HG03139 (cell line): ENCODE data around the gene TNFRSF8.

Experiments used
- ATAC-seq: cut with Tn5 transposase; IDR thresholded peaks from one replicate; pipeline ENCODE4 v1.9.1; 2021; ENCODE audit not compliant: unreplicated experiment

The TNFRSF8 gene

GRCh38 chr1:12113433-12114339, 50.6 kb downstream of the TNFRSF8 start:
- ATAC-seq = no peak

- ATAC-seq = no peak
Observed at GRCh38 chr1:12114340-12114683, 51.2 kb downstream of the TNFRSF8 start.

- no peak for ATAC-seq
Observed at GRCh38 chr1:12114916-12115315, 51.8 kb downstream of the TNFRSF8 start.

GRCh38 chr1:12121212-12122003, 58.3 kb downstream of the TNFRSF8 start:
- no peak for ATAC-seq

- no peak for ATAC-seq
Observed at GRCh38 chr1:12123172-12123571, 60.1 kb downstream of the TNFRSF8 start.

GRCh38 chr1:12124693-12125421, 61.8 kb downstream of the TNFRSF8 start:
- no peak for ATAC-seq

- no peak for ATAC-seq
Observed at GRCh38 chr1:12125422-12126355, 62.6 kb downstream of the TNFRSF8 start.

- no peak for ATAC-seq
Observed at GRCh38 chr1:12126781-12127180, 63.7 kb downstream of the TNFRSF8 start.

- no peak for ATAC-seq
Observed at GRCh38 chr1:12127206-12127810, 64.2 kb downstream of the TNFRSF8 start.

GRCh38 chr1:12128120-12128519, 65.0 kb downstream of the TNFRSF8 start:
- no peak for ATAC-seq

- no peak for ATAC-seq
Observed at GRCh38 chr1:12129624-12130023, 66.5 kb downstream of the TNFRSF8 start.

GRCh38 chr1:12130466-12131130, 67.5 kb downstream of the TNFRSF8 start:
- ATAC-seq = no peak

GRCh38 chr1:12132078-12132477, 69.0 kb downstream of the TNFRSF8 start:
- no peak for ATAC-seq

- no peak for ATAC-seq
Observed at GRCh38 chr1:12134716-12135115, 71.6 kb downstream of the TNFRSF8 start.

GRCh38 chr1:12135612-12136011, 72.5 kb downstream of the TNFRSF8 start:
- ATAC-seq = no peak

GRCh38 chr1:12136916-12137610, 74.0 kb downstream of the TNFRSF8 start:
- no peak for ATAC-seq

GRCh38 chr1:12138196-12139168, 75.4 kb downstream of the TNFRSF8 start:
- ATAC-seq = no peak

GRCh38 chr1:12140016-12140415, 76.9 kb downstream of the TNFRSF8 start:
- no peak for ATAC-seq
